Suprapubic skin (tissue), 4 donors: ENCODE measurements around the gene TBC1D21. TPM values are rescaled to one million over a fixed set of nuclear protein-coding genes. Genes with fewer than 3 reads are reported as not detected.

Source experiments
- DNase-seq, 2 donors: peaks; one replicate each; pipeline ENCODE4 v3.0.0-alpha.2; 2019; ENCODE audit warnings: low spot score in 2 of 2
- H3K27ac ChIP-seq: fragments of 200-600 bp; sonication (generic); one replicate; pipeline ENCODE4 v1.5.1; 2019
- H3K27me3 ChIP-seq: fragments of 200-600 bp; sonication (generic); one replicate; pipeline ENCODE4 v1.5.1; 2019
- H3K36me3 ChIP-seq: fragments of 200-600 bp; sonication (generic); one replicate; pipeline ENCODE4 v1.5.1; 2019
- H3K4me1 ChIP-seq: fragments of 200-600 bp; sonication (generic); one replicate; pipeline ENCODE4 v1.5.1; 2019
- H3K4me3 ChIP-seq: fragments of 200-600 bp; sonication (generic); one replicate; pipeline ENCODE4 v1.5.1; 2019; ENCODE audit warnings: mild to moderate bottlenecking
- H3K9me3 ChIP-seq: fragments of 200-600 bp; sonication (generic); one replicate; pipeline ENCODE4 v1.5.1; 2019
- CTCF ChIP-seq, 2 donors: fragments of 200-600 bp in 1 of 2; fragments of 450-650 bp in 1 of 2; sonication (generic) in 1 of 2; IDR thresholded peaks; one replicate each; pipeline ENCODE4 v1.5.1; 2016 to 2019; ENCODE audit warnings: antibody characterized with exemption in 2 of 2, mild to moderate bottlenecking in 1 of 2, moderate library complexity in 1 of 2
- EP300 ChIP-seq: sonication (generic); formaldehyde crosslinking; IDR thresholded peaks from one replicate; pipeline ENCODE4 v1.6.1; 2017; ENCODE audit warnings: antibody characterized with exemption
- POLR2A ChIP-seq, 2 donors: fragments of 450-650 bp; IDR thresholded peaks; one replicate each; pipeline ENCODE4 v1.6.1; 2017; ENCODE audit warnings: antibody characterized with exemption in 2 of 2, mild to moderate bottlenecking in 2 of 2, moderate library complexity in 2 of 2
- POLR2AphosphoS5 ChIP-seq, 3 donors: sonication (generic); formaldehyde crosslinking; IDR thresholded peaks; one replicate each; pipeline ENCODE4 v1.6.1; 2017; ENCODE audit warnings: antibody characterized with exemption in 3 of 3
- WGBS: methylation state at CpG from one replicate; pipeline ENCODE4 v1.1.5; 2018; 5-methylcytosine and 5-hydroxymethylcytosine counted together
- total RNA-seq, 4 donors: library from RNA; depleted of rRNA; stranded (reverse); fragments of >200 nt; gene quantifications; one replicate each; pipeline ENCODE4 v1.1.0, GENCODE V29; 2016

TBC1D21 gene
- not detected for total RNA-seq

- H3K27ac ChIP-seq = no peak within 1 kb of the TSS
- peaks cover 38% of the 10 kb centered on the region for H3K27me3 ChIP-seq
- H3K4me1 ChIP-seq = no peaks in the 10 kb centered on the region
- no peaks in the 10 kb centered on the region for H3K36me3 ChIP-seq
- DNase-seq = no peak
- no peak for TF ChIP-seq POLR2AphosphoS5 (IDR thresholded peaks at IDR 0.05)
- TF ChIP-seq CTCF (IDR thresholded peaks at IDR 0.05) = no peak
- no peak for TF ChIP-seq EP300
- TF ChIP-seq POLR2A (IDR thresholded peaks at IDR 0.05) = no peak
- H3K4me3 ChIP-seq = no peak within 1 kb of the TSS
- WGBS = 92% methylated on average over 5 of the region's 5 CpGs
- H3K9me3 ChIP-seq = no peaks in the 10 kb centered on the region
Observed at GRCh38 chr15:73873456-73873855, at the start of gene TBC1D21. Gene TBC1D21, plus strand, starts transcription at chr15:73873564. Its CDS starts 146 bp downstream, at chr15:73873710.

- Histone ChIP-seq H3K4me1 (no peaks in the 10 kb centered on the region), H3K4me3 (no peak overlapping the region), H3K27ac (no peak overlapping the region), H3K9me3 (no peaks in the 10 kb centered on the region), H3K27me3 (peaks cover 9% of the 10 kb centered on the region), H3K36me3 (no peaks in the 10 kb centered on the region)
- no peak for TF ChIP-seq CTCF (IDR thresholded peaks at IDR 0.05)
- TF ChIP-seq EP300 = no peak
- no peak for TF ChIP-seq POLR2AphosphoS5 (IDR thresholded peaks at IDR 0.05)
- TF ChIP-seq POLR2A (IDR thresholded peaks at IDR 0.05) = no peak
- 63% methylated on average over 3 of the region's 3 CpGs for WGBS
- no peak for DNase-seq
Observed at GRCh38 chr15:73826711-73827251, 46.6 kb upstream of the TBC1D21 start.

GRCh38 chr15:73829523-73829922 is 43.8 kb upstream of the TBC1D21 start:
- no peaks in the 10 kb centered on the region for H3K9me3 ChIP-seq
- H3K4me1 ChIP-seq = no peaks in the 10 kb centered on the region
- no peak overlapping the region for H3K27ac ChIP-seq
- WGBS = 77% methylated on average over 2 of the region's 2 CpGs
- no peaks in the 10 kb centered on the region for H3K36me3 ChIP-seq
- H3K4me3 ChIP-seq = no peak overlapping the region
- peaks cover 11% of the 10 kb centered on the region for H3K27me3 ChIP-seq
- TF ChIP-seq CTCF (IDR thresholded peaks at IDR 0.05) = no peak
- TF ChIP-seq POLR2A (IDR thresholded peaks at IDR 0.05) = no peak
- no peak for TF ChIP-seq EP300
- TF ChIP-seq POLR2AphosphoS5 (IDR thresholded peaks at IDR 0.05) = no peak
- DNase-seq = no peak

- no peak for TF ChIP-seq POLR2A (IDR thresholded peaks at IDR 0.05)
- no peak for TF ChIP-seq CTCF (IDR thresholded peaks at IDR 0.05)
- TF ChIP-seq POLR2AphosphoS5 (IDR thresholded peaks at IDR 0.05) = no peak
- TF ChIP-seq EP300 = no peak
- peaks cover 26% of the 10 kb centered on the region for H3K27me3 ChIP-seq
Observed at GRCh38 chr15:73832657-73833056, 40.7 kb upstream of the TBC1D21 start.

GRCh38 chr15:73836845-73837244 is 36.5 kb upstream of the TBC1D21 start:
- H3K27ac ChIP-seq = no peak overlapping the region
- H3K27me3 ChIP-seq = peaks cover 40% of the 10 kb centered on the region
- 76% methylated on average over 3 of the region's 3 CpGs for WGBS
- TF ChIP-seq POLR2AphosphoS5 (IDR thresholded peaks at IDR 0.05) = no peak
- no peak for TF ChIP-seq CTCF (IDR thresholded peaks at IDR 0.05)
- no peak for TF ChIP-seq POLR2A (IDR thresholded peaks at IDR 0.05)
- TF ChIP-seq EP300 = no peak
- no peaks in the 10 kb centered on the region for H3K9me3 ChIP-seq
- H3K4me3 ChIP-seq = no peak overlapping the region
- no peaks in the 10 kb centered on the region for H3K36me3 ChIP-seq
- H3K4me1 ChIP-seq = no peaks in the 10 kb centered on the region
- no peak for DNase-seq

More at GRCh38 chr15:73832657-73833056, 40.7 kb upstream of the TBC1D21 start:
- Histone ChIP-seq H3K4me3 (no peak overlapping the region), H3K4me1 (no peaks in the 10 kb centered on the region), H3K27ac (no peak overlapping the region), H3K36me3 (no peaks in the 10 kb centered on the region), H3K9me3 (no peaks in the 10 kb centered on the region)
- no peak for DNase-seq
- 20% methylated on average over 1 of the region's 1 CpG for WGBS
